Nucleus accumbens (tissue), 56 donors: ENCODE data around the gene THNSL1.
A peak's percentile ranks its signal among the peaks of the same experiment; 100 is the strongest.

ENCODE experiments used
- DNase-seq, 56 donors: peaks; one replicate each; lab custom pipeline; 2025; lab: John Stamatoyannopoulos, UW

Gene THNSL1

GRCh38 chr10:25050402-25050801 lies 34.0 kb downstream of the THNSL1 start:
- DNase-seq, result no peak

- no peak for DNase-seq
Observed at GRCh38 chr10:25052012-25052411, 35.6 kb downstream of the THNSL1 start.

- DNase-seq, result no peak
Observed at GRCh38 chr10:25056726-25057125, 40.3 kb downstream of the THNSL1 start.

- no peak for DNase-seq
Observed at GRCh38 chr10:25057886-25058285, 41.5 kb downstream of the THNSL1 start.

- no peak for DNase-seq
Observed at GRCh38 chr10:25059990-25060389, 43.6 kb downstream of the THNSL1 start.

GRCh38 chr10:25061125-25061524 lies 44.7 kb downstream of the THNSL1 start:
- DNase-seq, result no peak

- no peak for DNase-seq
Observed at GRCh38 chr10:25061711-25062449, 45.5 kb downstream of the THNSL1 start.

GRCh38 chr10:25063157-25063556 lies 46.7 kb downstream of the THNSL1 start:
- DNase-seq, result no peak

- no peak for DNase-seq
Observed at GRCh38 chr10:25063644-25064043, 47.2 kb downstream of the THNSL1 start.

- DNase-seq, result no peak
Observed at GRCh38 chr10:25064401-25064800, 48.0 kb downstream of the THNSL1 start.

GRCh38 chr10:25065761-25066476 lies 49.5 kb downstream of the THNSL1 start:
- no peak for DNase-seq

- peak in 26 of 56 donors; percentile 6 to 78 (median 24) for DNase-seq
Observed at GRCh38 chr10:25068152-25069058, 52.0 kb downstream of the THNSL1 start.

- DNase-seq, result no peak
Observed at GRCh38 chr10:25071227-25071626, 54.8 kb downstream of the THNSL1 start.

- no peak for DNase-seq
Observed at GRCh38 chr10:25072786-25073185, 56.4 kb downstream of the THNSL1 start.

GRCh38 chr10:25075825-25076224 lies 59.4 kb downstream of the THNSL1 start:
- DNase-seq, result no peak
